SK-MEL-5 (cell line): ENCODE data around the gene ZNF821. TPM values are rescaled to one million over a fixed set of nuclear protein-coding genes. Genes with fewer than 3 reads are reported as not detected.
"Not testable (repeated sequence)": the region's sequence is repeated elsewhere in the genome, so short reads cannot be mapped to it uniquely, and the experiment has no call there.

Experiments
- DNase-seq: peaks from one replicate; pipeline ENCODE4 v3.0.0-alpha.2; 2016; ENCODE audit warnings: low read depth, low spot score
- in situ Hi-C: cut with HindIII; loops from 2 replicates; pipeline ENCODE4 v1.10.0; 2016; ENCODE audit warnings: low sequenced_read_pairs, high pct_unique_total_duplicates, low pct_unique_long_range_greater_than_20kb
- total RNA-seq: library from RNA; depleted of rRNA; stranded (reverse); fragments of >200 nt; shearing (Covaris generic); gene quantifications from 2 replicates; pipeline ENCODE4 v1.2.3, GENCODE V29; 2014

ZNF821 gene
- total RNA-seq, 1 experiment from 2014 or later, result 4.7 TPM

GRCh38 chr16:71873199-71873598 lies 10.8 kb downstream of the ZNF821 start:
- no peak for DNase-seq
- in situ Hi-C loops, result no loop called here

- in situ Hi-C loops, result no loop called here
- no peak for DNase-seq
These were observed 13.2 kb downstream of the ZNF821 start for GRCh38 chr16:71870818-71871217.

- DNase-seq, result no peak
- in situ Hi-C loops, result no loop called here
These were observed 14.9 kb downstream of the ZNF821 start for GRCh38 chr16:71869089-71869488.

- in situ Hi-C loops, result no loop called here
These were observed 16.0 kb downstream of the ZNF821 start for GRCh38 chr16:71867939-71868338.

GRCh38 chr16:71867175-71867574 lies 16.8 kb downstream of the ZNF821 start:
- in situ Hi-C loops, DNase-seq: not testable (repeated sequence)

More at GRCh38 chr16:71867939-71868338, 16.0 kb downstream of the ZNF821 start:
- DNase-seq, result no peak

DNA sequence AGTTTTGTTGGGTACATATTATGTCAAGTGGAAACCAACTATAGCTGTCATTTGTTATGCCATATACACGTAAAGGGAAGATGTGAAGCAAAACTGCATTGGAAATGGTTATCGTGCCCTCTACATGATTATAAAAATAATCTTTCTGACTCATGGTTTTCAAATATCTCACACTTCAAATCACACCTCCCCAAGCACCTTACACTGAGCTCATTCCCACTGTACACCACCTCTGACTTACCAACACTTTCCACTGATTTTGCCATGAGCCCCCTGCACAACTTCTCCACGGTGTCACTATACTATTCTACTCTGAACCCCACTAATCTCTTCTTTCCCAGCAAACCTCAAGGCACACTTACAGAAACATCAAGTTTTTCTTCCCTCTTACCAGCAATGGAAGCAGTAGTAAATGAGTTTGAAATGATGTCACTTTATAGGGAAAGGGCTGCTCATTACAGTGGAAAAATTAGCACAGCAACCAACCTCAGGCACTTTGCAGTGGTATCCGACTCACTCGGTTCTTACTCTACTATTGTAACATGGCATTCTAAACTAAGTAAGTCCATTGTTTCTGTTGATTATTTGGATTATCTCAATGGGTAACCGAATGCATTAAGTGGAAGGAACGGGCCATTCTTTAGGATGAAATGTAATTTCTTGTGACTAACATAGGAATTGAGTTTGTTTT lies 18.7 kb downstream of the ZNF821 start:
- in situ Hi-C loops, result no loop called here
- DNase-seq, result no peak

DNA sequence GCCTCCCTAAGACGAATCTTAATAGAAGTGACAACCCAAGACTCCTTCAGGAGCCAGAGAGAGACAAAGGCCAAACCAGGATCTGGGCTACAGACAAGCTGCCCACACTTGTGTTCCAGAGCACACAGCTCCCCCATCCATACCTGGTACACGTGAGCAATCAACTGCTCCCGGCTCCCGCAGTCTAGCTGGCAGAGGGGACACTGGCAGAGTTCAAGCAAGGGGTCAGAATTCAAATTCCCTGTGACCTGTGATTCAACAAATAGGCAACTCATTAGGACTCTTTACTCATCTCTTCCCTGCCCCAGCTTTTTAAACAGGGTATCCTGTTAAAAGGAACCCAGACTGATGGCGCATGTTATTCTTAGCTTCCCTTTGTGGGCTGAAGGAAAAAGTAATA lies 20.0 kb downstream of the ZNF821 start:
- in situ Hi-C loops, result no loop called here

DNA sequence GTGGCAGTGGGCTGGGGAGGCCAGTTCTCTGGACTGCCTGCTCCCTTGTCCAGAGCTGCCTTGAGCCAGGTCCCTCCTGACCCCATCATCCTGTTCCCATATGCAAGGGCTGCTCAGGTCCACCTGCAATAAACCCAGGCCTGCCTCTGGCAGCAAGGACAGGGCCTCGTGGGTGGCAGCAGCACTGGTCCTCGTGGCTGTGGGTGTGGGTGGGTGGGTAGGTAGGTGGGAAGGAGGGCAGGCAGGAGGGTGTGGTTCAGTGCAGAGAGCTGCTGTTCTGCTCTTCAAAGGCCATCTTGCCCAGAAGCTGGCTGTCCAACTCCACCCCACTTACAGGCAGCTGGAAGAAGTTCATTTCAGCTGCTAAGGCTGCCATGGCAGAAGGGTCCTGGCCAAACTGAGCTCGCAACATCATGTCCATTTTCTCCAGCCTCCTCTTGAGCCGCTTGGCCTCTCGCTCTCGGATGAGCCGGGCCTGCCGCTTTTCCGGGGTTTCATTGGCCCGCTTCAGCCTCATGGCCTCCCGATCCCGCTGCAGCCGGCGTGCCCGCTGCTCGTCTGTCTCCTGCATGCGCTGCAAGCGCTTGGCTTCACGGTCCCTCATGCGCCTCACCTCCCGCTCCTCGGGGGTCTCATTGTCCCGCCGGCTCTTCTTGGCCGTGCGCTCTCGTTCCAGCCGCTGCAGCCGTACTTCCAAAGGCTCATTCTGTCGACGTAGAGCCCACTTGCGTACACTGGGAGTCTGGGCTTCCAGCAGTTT lies 24.0 kb downstream of the ZNF821 start:
- in situ Hi-C loops, result no loop called here
- no peak for DNase-seq

More for the DNA sequence above, 20.0 kb downstream of the ZNF821 start:
- no peak for DNase-seq

DNA sequence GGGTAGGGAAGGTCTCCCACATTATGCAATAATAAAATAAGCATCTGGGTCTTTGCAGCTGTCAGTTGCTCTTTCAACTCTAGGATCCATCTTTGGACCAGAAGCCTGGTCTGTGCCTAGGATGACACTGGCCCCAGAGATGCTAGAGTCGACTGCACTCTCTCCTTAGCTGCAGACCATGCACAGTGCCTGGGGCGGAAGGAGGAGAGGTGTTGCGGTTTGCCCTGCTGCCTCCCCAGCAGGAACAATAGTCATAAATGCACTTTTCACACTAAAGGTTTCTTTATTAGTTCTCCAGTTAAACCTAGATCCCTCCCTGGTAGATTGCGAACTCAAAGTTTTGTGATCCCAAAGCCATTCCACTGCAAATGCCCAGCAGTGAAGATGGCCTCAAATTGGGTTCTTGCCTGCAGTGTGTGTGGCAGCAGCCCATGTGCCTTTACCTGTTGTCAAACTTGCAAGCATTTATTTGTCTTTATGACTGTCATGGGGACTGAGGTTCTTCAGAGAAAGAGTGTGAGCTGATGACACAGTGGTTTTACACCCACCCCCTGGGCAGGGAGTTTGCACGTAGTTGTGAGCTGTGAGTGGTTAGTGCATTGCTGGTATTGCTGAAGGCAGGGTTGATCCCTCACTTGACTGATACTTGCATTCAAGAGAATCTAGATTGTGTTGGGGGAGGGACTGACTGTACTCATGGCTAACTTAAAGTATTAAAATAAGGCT lies 27.9 kb downstream of the ZNF821 start:
- DNase-seq, result no peak
- in situ Hi-C loops, result no loop called here

- in situ Hi-C loops, result no loop called here
- DNase-seq, result no peak
These were observed 29.5 kb downstream of the ZNF821 start for GRCh38 chr16:71854369-71854948.

DNA sequence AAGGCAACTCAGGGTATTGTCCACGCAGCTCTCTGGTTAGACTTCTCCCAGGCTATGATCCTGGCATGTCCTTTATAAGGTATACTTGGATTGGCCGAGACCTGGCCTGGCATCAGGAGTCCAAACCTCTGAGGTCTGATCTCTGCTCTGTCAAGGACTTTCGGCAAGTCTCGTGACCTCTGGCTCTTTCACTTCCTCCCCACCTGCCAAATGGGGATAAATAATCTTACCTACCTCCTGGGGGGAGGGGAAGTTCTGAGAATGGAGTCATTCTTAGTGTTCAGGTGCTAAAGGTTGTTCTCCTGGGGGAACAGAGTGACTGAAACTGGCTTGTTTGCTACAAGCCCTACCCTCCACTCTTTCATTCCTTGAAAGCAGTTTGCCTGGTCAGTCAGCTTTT lies 30.6 kb downstream of the ZNF821 start:
- DNase-seq, result no peak
- in situ Hi-C loops, result no loop called here

- in situ Hi-C loops, result no loop called here
- no peak for DNase-seq
These were observed 31.4 kb downstream of the ZNF821 start for GRCh38 chr16:71852561-71852960.

DNA sequence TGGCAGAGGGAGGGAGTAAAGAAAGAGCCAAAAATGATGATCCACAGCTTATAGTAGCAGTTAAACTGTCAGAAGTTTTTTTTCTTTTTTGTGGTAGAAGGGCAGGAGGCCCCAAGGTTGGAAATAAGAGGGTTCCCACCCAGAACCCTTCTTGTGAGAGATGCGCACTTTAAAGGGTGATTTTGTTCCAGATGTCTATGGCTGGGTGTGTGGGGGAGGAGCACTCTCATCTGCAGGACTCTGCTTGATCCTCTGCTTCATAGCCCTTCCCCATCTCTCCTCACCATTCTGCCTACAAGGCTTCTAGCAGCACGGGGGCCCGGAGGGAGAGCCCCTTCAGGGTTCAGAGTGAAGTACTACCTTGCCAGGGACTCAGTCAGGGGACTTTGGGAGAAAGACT lies 31.8 kb downstream of the ZNF821 start:
- in situ Hi-C loops, result no loop called here
- DNase-seq, result no peak

DNA sequence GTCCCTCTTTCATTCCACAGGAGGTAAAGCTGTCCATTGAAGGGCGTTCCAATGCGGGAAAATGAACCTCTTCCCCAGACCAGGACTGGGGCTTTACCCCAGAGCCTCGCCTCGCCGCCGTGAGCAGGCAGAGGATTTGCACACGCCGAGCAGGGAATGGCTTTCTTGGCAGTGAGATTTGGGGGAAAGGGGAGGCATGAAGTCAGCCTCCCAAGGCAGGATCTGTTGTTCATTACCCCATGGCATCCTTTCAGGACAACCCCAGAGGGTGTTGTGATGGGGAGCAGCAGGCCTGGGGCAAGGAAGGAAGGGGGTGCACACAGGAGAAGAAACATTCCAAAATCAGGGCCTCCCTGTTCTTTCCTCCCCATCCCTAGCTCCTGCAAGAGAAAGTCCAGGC lies 32.2 kb downstream of the ZNF821 start:
- in situ Hi-C loops, result no loop called here
- DNase-seq, result no peak

DNA sequence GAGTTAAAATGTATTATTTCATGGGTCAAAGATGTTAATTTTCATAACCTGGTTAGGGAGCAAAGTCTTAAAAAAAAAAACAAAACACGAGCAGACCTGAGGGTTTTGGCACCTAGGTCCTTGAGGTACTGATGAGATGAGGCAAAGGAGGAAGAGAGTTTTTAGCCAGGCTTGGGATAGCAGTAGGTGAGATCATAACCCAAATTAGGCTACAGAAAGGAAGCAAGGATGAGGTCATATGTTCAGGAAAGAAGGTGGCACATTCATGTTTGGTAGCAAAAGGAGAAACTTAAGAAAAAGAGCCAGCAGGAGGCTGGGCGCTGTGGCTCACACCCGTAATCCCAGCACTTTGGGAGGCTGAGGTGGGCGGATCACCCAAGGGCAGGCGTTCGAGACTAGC lies 35.4 kb downstream of the ZNF821 start:
- in situ Hi-C loops, result no loop called here
- DNase-seq, result no peak

- DNase-seq, result no peak
- in situ Hi-C loops, result no loop called here
These were observed 36.9 kb downstream of the ZNF821 start for GRCh38 chr16:71847096-71847495.

- in situ Hi-C loops, result no loop called here
- DNase-seq, result no peak
These were observed 37.6 kb downstream of the ZNF821 start for GRCh38 chr16:71846431-71846830.
